Articular chondrocyte of knee joint (primary cell): ENCODE measurements around the gene EVX2. TPM values are rescaled to one million over a fixed set of nuclear protein-coding genes. Genes with fewer than 3 reads are reported as not detected.

Experiments used
- total RNA-seq: library from RNA; depleted of rRNA; stranded (reverse); fragments of >200 nt; gene quantifications from 2 replicates; pipeline ENCODE4 v1.2.3, GENCODE V29; 2012

Gene EVX2
- total RNA-seq = not detected in 2 replicates

GRCh38 chr2:176083796-176084261 is at the start of gene EVX2:
Gene EVX2, minus strand, starts transcription at chr2:176083962. Its CDS starts 186 bp downstream, at chr2:176083776.

GRCh38 chr2:176128982-176129796 is 45.4 kb upstream of the EVX2 start, which contains the start of gene HOXD8:
Gene HOXD8, plus strand, starts transcription at chr2:176129705. Its CDS starts 662 bp downstream, at chr2:176130367.

GRCh38 chr2:176122683-176123410 is 39.1 kb upstream of the EVX2 start, which contains the start of gene HOXD9:
Gene HOXD9, plus strand, starts transcription at chr2:176122719. Its CDS starts 50 bp downstream, at chr2:176122769.

GRCh38 chr2:176115883-176116813 is 32.4 kb upstream of the EVX2 start, which contains the start of gene HOXD10:
Gene HOXD10, plus strand, starts transcription at chr2:176116778. Its CDS starts 56 bp downstream, at chr2:176116834.

GRCh38 chr2:176106581-176107539 is 23.1 kb upstream of the EVX2 start, which contains the start of gene HOXD11:
Gene HOXD11, plus strand, starts transcription at chr2:176107280. Its CDS starts 76 bp downstream, at chr2:176107356.

GRCh38 chr2:176099728-176100546 is 16.2 kb upstream of the EVX2 start, which contains the start of gene HOXD12:
Gene HOXD12, plus strand, starts transcription at chr2:176099795. Its CDS starts 7 bp downstream, at chr2:176099802.

GRCh38 chr2:176092270-176093144 is 8.7 kb upstream of the EVX2 start, which contains the start of gene HOXD13:
Gene HOXD13, plus strand, starts transcription at chr2:176092721. Its CDS starts 170 bp downstream, at chr2:176092891.

Other genes starting within 250 kb of the EVX2 start
- gene LNPK, start 81.7 kb downstream of the EVX2 start, total RNA-seq = 57.6 and 63.6 TPM in 2 replicates
- gene HOXD13, start 8.8 kb upstream of the EVX2 start, total RNA-seq = 0.11 and 0.13 TPM in 2 replicates
- not detected in 2 replicates for gene HOXD12, start 15.8 kb upstream of the EVX2 start, total RNA-seq
- gene HOXD11, start 23.3 kb upstream of the EVX2 start, total RNA-seq = 0.13 and 0.76 TPM in 2 replicates
- 0.78 and 1.2 TPM in 2 replicates for gene HOXD10, start 32.8 kb upstream of the EVX2 start, total RNA-seq
- 2.9 and 4.3 TPM in 2 replicates for gene HOXD9, start 38.8 kb upstream of the EVX2 start, total RNA-seq
- 9.2 and 10.2 TPM in 2 replicates for gene HOXD8, start 45.7 kb upstream of the EVX2 start, total RNA-seq
- 1.6 and 3.1 TPM in 2 replicates for gene HOXD4, start 67.6 kb upstream of the EVX2 start, total RNA-seq
- gene HOXD3, start 73.3 kb upstream of the EVX2 start, total RNA-seq = 3.7 and 6.4 TPM in 2 replicates
- not detected in 2 replicates for gene HOXD1, start 104.7 kb upstream of the EVX2 start, total RNA-seq
- 17.5 and 21.2 TPM in 2 replicates for gene MTX2, start 185.5 kb upstream of the EVX2 start, total RNA-seq